Small intestine (tissue), 7 donors: ENCODE results near the gene NKX6-2. TPM values are rescaled to one million over a fixed set of nuclear protein-coding genes. Genes with fewer than 3 reads are reported as not detected.

Experiments
- DNase-seq, 2 donors: peaks; one replicate each; pipeline versions ENCODE4 v3.0.0 to v3.0.0-alpha.2; 2013
- FAIRE-seq: peaks from 2 replicates; lab custom pipeline; 2012; peaks lifted over from hg19 to GRCh38; lab: Jason Lieb, UNC
- H3K27ac ChIP-seq, 3 donors: one replicate each; pipeline ENCODE4 v1.5.1; 2013; ENCODE audit warnings: low read length in 2 of 3, mild to moderate bottlenecking in 2 of 3, control low read depth in 1 of 3, inconsistent platforms in 1 of 3, low read depth in 1 of 3, moderate library complexity in 1 of 3
- H3K27me3 ChIP-seq, 3 donors: one replicate each; pipeline ENCODE4 v1.6.1; 2013; ENCODE audit warnings: low read length in 3 of 3, inconsistent platforms in 1 of 3; ENCODE audit not compliant: control insufficient read depth in 3 of 3, insufficient read depth in 3 of 3
- H3K36me3 ChIP-seq, 3 donors: one replicate each; pipeline ENCODE4 v1.6.1; 2013; ENCODE audit warnings: low read length in 3 of 3, inconsistent platforms in 1 of 3, low read depth in 1 of 3, mild to moderate bottlenecking in 1 of 3, moderate library complexity in 1 of 3; ENCODE audit not compliant: control insufficient read depth in 3 of 3, insufficient read depth in 2 of 3
- H3K4me1 ChIP-seq, 3 donors: one replicate each; pipeline ENCODE4 v1.6.1; 2013; ENCODE audit warnings: low read length in 2 of 3, inconsistent platforms in 1 of 3, low read depth in 1 of 3, mild to moderate bottlenecking in 1 of 3, moderate library complexity in 1 of 3; ENCODE audit not compliant: control insufficient read depth in 3 of 3, insufficient read depth in 2 of 3
- H3K4me3 ChIP-seq, 3 donors: one replicate each; pipeline ENCODE4 v1.5.1; 2013; ENCODE audit warnings: low read length in 3 of 3, control low read depth in 1 of 3, inconsistent platforms in 1 of 3, low read depth in 1 of 3, mild to moderate bottlenecking in 1 of 3, moderate library complexity in 1 of 3
- H3K9me3 ChIP-seq, 2 donors: one replicate each; pipeline ENCODE4 v1.6.1; 2013; ENCODE audit warnings: low read depth in 1 of 2, low read length in 1 of 2; ENCODE audit not compliant: control insufficient read depth in 2 of 2, insufficient read depth in 1 of 2
- WGBS, 3 donors: extraction: QIAGEN DNeasy Blood & Tissue Kit; methylation state at CpG; one replicate each; pipeline ENCODE4 v1.1.7; 2013; 5-methylcytosine and 5-hydroxymethylcytosine counted together
- polyA plus RNA-seq, 4 donors: library from polyadenylated mRNA; stranded (reverse) in 3 of 4; unstranded in 1 of 4; fragments of 200-250 nt in 3 of 4; fragments of 120-200 nt in 1 of 4; gene quantifications; one replicate each; pipeline versions ENCODE4 v1.2.1 to v1.2.3, GENCODE V29; 2013
- donor health status: healthy with polysubstance abuse.
- donor health status: control.
- donor health status: control.
- donor health status: Bipolar disorder and iron deficiency.
- donor health status: healthy.

Gene NKX6-2
- polyA plus RNA-seq, 4 donors, result 0.03 to 0.07 TPM; not detected in 2

GRCh38 chr10:132742837-132743194 is 43.1 kb downstream of the NKX6-2 start:
- H3K27ac ChIP-seq, result no peak overlapping the region
- whole genome bisulfite sequencing, 3 donors, result 87 to 93% (median 89%) methylated on average over 12 of the region's 12 CpGs
- no peaks in the 10 kb centered on the region for H3K9me3 ChIP-seq
- H3K4me1 ChIP-seq, result no peaks in the 10 kb centered on the region
- DNase-seq, result no peak
- H3K36me3 ChIP-seq, result peaks cover 0 to 37% (median 2%) of the 10 kb centered on the region in 3 donors
- no peak overlapping the region for H3K4me3 ChIP-seq
- FAIRE-seq, result no peak
- H3K27me3 ChIP-seq, result no peaks in the 10 kb centered on the region

- Histone ChIP-seq H3K27me3 (no peaks in the 10 kb centered on the region), H3K4me3 (no peak overlapping the region), H3K4me1 (no peaks in the 10 kb centered on the region), H3K36me3 (peaks cover 0 to 37% (median 2%) of the 10 kb centered on the region in 3 donors), H3K27ac (no peak overlapping the region), H3K9me3 (no peaks in the 10 kb centered on the region)
- no peak for FAIRE-seq
- 91 to 96% (median 92%) methylated on average over 24 to 27 of the region's 27 CpGs for WGBS, 3 donors
- DNase-seq, result no peak
Observed at GRCh38 chr10:132742167-132742836, 43.6 kb downstream of the NKX6-2 start.

GRCh38 chr10:132740588-132740987 is 45.4 kb downstream of the NKX6-2 start:
- FAIRE-seq (no peak), DNase-seq (peak; percentile 33 to 57)
- Histone ChIP-seq H3K4me1 (no peaks in the 10 kb centered on the region), H3K36me3 (peaks cover 0 to 46% (median 2%) of the 10 kb centered on the region in 3 donors), H3K27me3 (no peaks in the 10 kb centered on the region), H3K4me3 (no peak overlapping the region), H3K27ac (peak overlapping the region in 1 of 3 donors; percentile 42), H3K9me3 (no peaks in the 10 kb centered on the region)
- WGBS, 3 donors, result 19 to 57% (median 36%) methylated on average over 6 of the region's 6 CpGs

GRCh38 chr10:132739225-132739613 is 46.7 kb downstream of the NKX6-2 start:
- Histone ChIP-seq H3K36me3 (peaks cover 0 to 44% (median 2%) of the 10 kb centered on the region in 3 donors), H3K9me3 (no peaks in the 10 kb centered on the region), H3K27me3 (no peaks in the 10 kb centered on the region), H3K4me3 (no peak overlapping the region), H3K27ac (no peak overlapping the region), H3K4me1 (no peaks in the 10 kb centered on the region)
- WGBS, 3 donors, result 88 to 93% (median 91%) methylated on average over 12 to 14 of the region's 14 CpGs
- FAIRE-seq (no peak), DNase-seq (no peak)

- 92 to 97% (median 93%) methylated on average over 20 to 25 of the region's 25 CpGs for WGBS, 3 donors
- no peak for FAIRE-seq
Observed at GRCh38 chr10:132738454-132739224, 47.3 kb downstream of the NKX6-2 start.

GRCh38 chr10:132737390-132738048 is 48.4 kb downstream of the NKX6-2 start:
- H3K4me3 ChIP-seq, result no peak overlapping the region
- no peak for FAIRE-seq
- peaks cover 0 to 43% (median 2%) of the 10 kb centered on the region in 3 donors for H3K36me3 ChIP-seq
- WGBS, 3 donors, result 91 to 92% (median 92%) methylated on average over 16 of the region's 16 CpGs
- no peaks in the 10 kb centered on the region for H3K4me1 ChIP-seq
- no peaks in the 10 kb centered on the region for H3K9me3 ChIP-seq
- DNase-seq, result no peak
- no peak overlapping the region for H3K27ac ChIP-seq
- H3K27me3 ChIP-seq, result no peaks in the 10 kb centered on the region

More at GRCh38 chr10:132738454-132739224, 47.3 kb downstream of the NKX6-2 start:
- H3K27ac ChIP-seq, result no peak overlapping the region
- H3K36me3 ChIP-seq, result peaks cover 0 to 45% (median 2%) of the 10 kb centered on the region in 3 donors
- H3K27me3 ChIP-seq, result no peaks in the 10 kb centered on the region
- no peaks in the 10 kb centered on the region for H3K9me3 ChIP-seq
- no peaks in the 10 kb centered on the region for H3K4me1 ChIP-seq
- no peak for DNase-seq
- no peak overlapping the region for H3K4me3 ChIP-seq

GRCh38 chr10:132735923-132736391 is 50.0 kb downstream of the NKX6-2 start:
- WGBS, 3 donors, result 90 to 94% (median 93%) methylated on average over 24 of the region's 24 CpGs
- Histone ChIP-seq H3K4me3 (no peak overlapping the region), H3K4me1 (no peaks in the 10 kb centered on the region), H3K27ac (no peak overlapping the region), H3K27me3 (no peaks in the 10 kb centered on the region), H3K9me3 (no peaks in the 10 kb centered on the region), H3K36me3 (peaks cover 0 to 30% (median 0%) of the 10 kb centered on the region in 3 donors)
- no peak for FAIRE-seq
- DNase-seq, result no peak

- H3K4me1 ChIP-seq, result no peaks in the 10 kb centered on the region
- WGBS, 3 donors, result 91 to 93% (median 93%) methylated on average over 12 to 19 of the region's 19 CpGs
- DNase-seq, result no peak
- H3K4me3 ChIP-seq, result no peak overlapping the region
- H3K27ac ChIP-seq, result no peak overlapping the region
- H3K9me3 ChIP-seq, result no peaks in the 10 kb centered on the region
- H3K27me3 ChIP-seq, result no peaks in the 10 kb centered on the region
- peaks cover 0 to 34% (median 0%) of the 10 kb centered on the region in 3 donors for H3K36me3 ChIP-seq
- FAIRE-seq, result no peak
Observed at GRCh38 chr10:132735341-132735775, 50.6 kb downstream of the NKX6-2 start.
